Mucosa of rectum (tissue), 2 donors: ENCODE results near the gene CT47A7.
"Not testable (repeated sequence)": the region's sequence is repeated elsewhere in the genome, so short reads cannot be mapped to it uniquely, and the experiment has no call there.

Experiments used
- H3K27ac ChIP-seq, 2 donors: one replicate each; pipeline ENCODE4 v1.7.0; 2013; ENCODE audit warnings: inconsistent platforms in 2 of 2, low read depth in 2 of 2, low read length in 2 of 2
- H3K27me3 ChIP-seq, 2 donors: one replicate each; pipeline ENCODE4 v1.7.0; 2013; ENCODE audit warnings: low read length in 2 of 2; ENCODE audit not compliant: control insufficient read depth in 2 of 2, insufficient read depth in 2 of 2
- H3K36me3 ChIP-seq, 2 donors: one replicate each; pipeline ENCODE4 v1.7.0; 2013; ENCODE audit warnings: low read length in 2 of 2; ENCODE audit not compliant: control insufficient read depth in 2 of 2, insufficient read depth in 2 of 2
- H3K4me1 ChIP-seq, 2 donors: one replicate each; pipeline ENCODE4 v1.7.0; 2013; ENCODE audit warnings: low read length in 2 of 2, mild to moderate bottlenecking in 1 of 2; ENCODE audit not compliant: control insufficient read depth in 2 of 2, insufficient read depth in 2 of 2
- H3K4me3 ChIP-seq, 2 donors: one replicate each; pipeline ENCODE4 v1.7.0; 2013; ENCODE audit warnings: low read length in 2 of 2
- H3K9ac ChIP-seq, 2 donors: one replicate each; pipeline ENCODE4 v1.7.0; 2013; ENCODE audit warnings: low read length in 2 of 2, low read depth in 1 of 2, mild to moderate bottlenecking in 1 of 2
- H3K9me3 ChIP-seq, 2 donors: one replicate each; pipeline ENCODE4 v1.7.0; 2013; ENCODE audit warnings: low read length in 2 of 2; ENCODE audit not compliant: control insufficient read depth in 2 of 2
- donor health status: healthy.
- donor health status: Normal muscosa, but diverticular disease.

Gene CT47A7

GRCh38 chrX:120956500-120956899, at the start of gene CT47A7:
Gene CT47A7 (minus strand): TSS chrX:120956600. CDS start chrX:120956345, 255 bp downstream.
- not testable (repeated sequence) for H3K9me3 ChIP-seq, H3K4me3 ChIP-seq, H3K36me3 ChIP-seq, H3K9ac ChIP-seq, H3K27me3 ChIP-seq, H3K27ac ChIP-seq, H3K4me1 ChIP-seq

- Histone ChIP-seq H3K36me3 (no peaks in the 10 kb centered on the region), H3K9ac (no peak overlapping the region), H3K27ac (no peak overlapping the region), H3K4me3 (no peak overlapping the region), H3K27me3 (peaks cover 0 to 2% of the 10 kb centered on the region in 2 donors), H3K9me3 (no peaks in the 10 kb centered on the region), H3K4me1 (no peaks in the 10 kb centered on the region)
Measured at GRCh38 chrX:121000589-121000988, 44.2 kb upstream of the CT47A7 start.

- Histone ChIP-seq H3K36me3 (no peaks in the 10 kb centered on the region), H3K9ac (no peak overlapping the region), H3K4me3 (no peak overlapping the region), H3K27me3 (peaks cover 0 to 2% of the 10 kb centered on the region in 2 donors), H3K9me3 (no peaks in the 10 kb centered on the region), H3K4me1 (no peaks in the 10 kb centered on the region), H3K27ac (no peak overlapping the region)
Measured at GRCh38 chrX:120999413-120999812, 43.0 kb upstream of the CT47A7 start.

DNA sequence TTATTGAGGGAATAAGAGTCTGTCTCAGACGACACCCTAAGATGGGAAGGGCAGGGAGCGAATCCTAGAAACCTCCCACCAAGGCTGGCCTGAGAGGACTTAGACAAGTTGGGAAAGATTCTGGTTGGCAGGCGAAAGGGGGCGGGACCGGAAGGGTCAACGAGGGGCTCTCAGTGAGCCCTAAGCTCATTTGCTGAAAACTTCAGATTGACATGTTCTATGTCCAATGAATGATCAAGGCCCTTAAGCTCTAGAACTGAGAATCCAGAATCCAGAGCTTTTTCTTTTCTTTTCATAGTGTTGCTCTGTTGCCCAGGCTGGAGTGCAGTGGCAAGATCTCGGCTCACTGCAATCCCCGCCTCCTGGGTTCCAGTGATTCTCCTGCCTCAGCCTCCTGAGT, 29.3 kb upstream of the CT47A7 start, which contains the start of gene CT47A1:
TSS of gene CT47A1 (minus strand) at position 101 of the 400 bp plus-strand sequence. CDS start 231 bp downstream, outside the sequence.
- H3K9ac ChIP-seq, H3K4me1 ChIP-seq, H3K4me3 ChIP-seq, H3K27ac ChIP-seq, H3K9me3 ChIP-seq, H3K36me3 ChIP-seq, H3K27me3 ChIP-seq: not testable (repeated sequence)
